ENCODE data around the gene SH3D21.

GRCh38 chr1:36320767-36321118, 14.6 kb downstream of the SH3D21 start:
- TF ChIP-seq POLR2A (IDR thresholded peaks at IDR 0.05; ENCODE audit: low read depth, low read length) (no peak), MAX (IDR thresholded peaks at IDR 0.05; ENCODE audit: low read depth, low read length) (no peak)
